HepG2 (cell line): ENCODE results near the gene MEGF11. TPM values are rescaled to one million over a fixed set of nuclear protein-coding genes. Genes with fewer than 3 reads are reported as not detected.

Experiments used
- ATAC-seq: fragments of 200-7000 bp; cut with Tn5 transposase; 3 replicates; pipeline ENCODE4 v1.9.1; 2020; ENCODE audit warnings: mild to moderate bottlenecking, moderate library complexity
- BruUV-seq: library from RNA; stranded (reverse); fragments of 400-500 nt; replicated peaks from 2 replicates; lab custom pipeline; 2021; lab: Mats Ljungman, UMichigan
- CTCF ChIA-PET: fragments of 300-600 bp; formaldehyde crosslinking; extraction: SDS; loops from one replicate; lab custom pipeline; 2021; ENCODE audit warnings: low total read pairs, inconsistent platforms, low intra/inter-chr PET ratio; lab: Yijun Ruan, JAX
- POLR2A ChIA-PET: fragments of 350-600 bp; sonication (Branson Sonifier 250); formaldehyde crosslinking; loops from one replicate; lab custom pipeline; 2020; ENCODE audit warnings: antibody characterized with exemption, inconsistent platforms; lab: Yijun Ruan, JAX
- DNase-seq: peaks from one replicate; pipeline ENCODE4 v3.0.0-alpha.2; 2015; ENCODE audit warnings: low spot score
- FAIRE-seq: peaks from 3 replicates; lab custom pipeline; 2011; peaks lifted over from hg19 to GRCh38; lab: Jason Lieb, UNC
- H2AFZ ChIP-seq: one replicate; pipeline ENCODE4 v1.6.1; 2011; ENCODE audit warnings: low read length, inconsistent platforms
- H3K27ac ChIP-seq: fragments of 300-600 bp; 3 replicates; pipeline ENCODE4 v1.8.0; 2011; ENCODE audit warnings: mixed run types, mild to moderate bottlenecking, mixed read lengths, low read length, inconsistent platforms; ENCODE audit not compliant: insufficient read depth; ENCODE audit errors: extremely low read length
- H3K27me3 ChIP-seq, 2 experiments: fragments of 200-600 bp in 1 of 2; 2 replicates in 1 of 2; 3 replicates in 1 of 2; pipeline versions ENCODE4 v1.6.0 to v1.8.0; 2011; ENCODE audit warnings: low read length in 2 of 2, mild to moderate bottlenecking in 2 of 2, moderate library complexity in 2 of 2, inconsistent platforms in 1 of 2; ENCODE audit not compliant: insufficient read depth in 2 of 2, control insufficient read depth in 1 of 2
- H3K36me3 ChIP-seq, 2 experiments: fragments of 200-600 bp in 1 of 2; replicated peaks in 1 of 2; 2 replicates in 1 of 2; 3 replicates in 1 of 2; pipeline versions ENCODE4 v1.5.1 to v1.8.0; 2011; ENCODE audit warnings: low read length in 2 of 2, inconsistent platforms in 1 of 2; ENCODE audit not compliant: insufficient read depth in 2 of 2, control insufficient read depth in 1 of 2
- H3K4me1 ChIP-seq: 2 replicates; pipeline ENCODE4 v1.5.1; 2012; ENCODE audit warnings: low read length, inconsistent platforms; ENCODE audit not compliant: insufficient read depth
- H3K4me2 ChIP-seq: 2 replicates; pipeline ENCODE4 v1.6.0; 2011; ENCODE audit warnings: low read depth, low read length, inconsistent platforms
- H3K4me3 ChIP-seq, 3 experiments: fragments of 200-600 bp in 1 of 3; sonication (generic), shearing (Covaris generic) in 1 of 3; replicated peaks in 1 of 3; 2 replicates each; pipeline ENCODE4 v1.5.1; 2011 to 2016; ENCODE audit warnings: low read length in 3 of 3, inconsistent platforms in 2 of 3, low read depth in 2 of 3, mild to moderate bottlenecking in 2 of 3, control low read depth in 1 of 3, mixed read lengths in 1 of 3; ENCODE audit not compliant: insufficient read depth in 1 of 3
- H3K79me2 ChIP-seq: one replicate; pipeline ENCODE4 v1.6.1; 2011; ENCODE audit warnings: low read length, inconsistent platforms; ENCODE audit not compliant: insufficient read depth
- H3K9ac ChIP-seq: 2 replicates; pipeline ENCODE4 v1.6.0; 2011; ENCODE audit warnings: mild to moderate bottlenecking, low read depth, low read length, inconsistent platforms; ENCODE audit not compliant: insufficient read depth
- H3K9me3 ChIP-seq: 2 replicates; pipeline ENCODE4 v1.5.1; 2012; ENCODE audit warnings: mild to moderate bottlenecking, low read length
- H4K20me1 ChIP-seq: 2 replicates; pipeline ENCODE4 v1.6.0; 2011; ENCODE audit warnings: inconsistent platforms, mild to moderate bottlenecking, low read length, moderate library complexity; ENCODE audit not compliant: insufficient read depth
- DMTF1 ChIP-seq: sonication (generic); formaldehyde crosslinking; IDR thresholded peaks from 2 replicates; pipeline ENCODE4 v1.4.0; 2020; ENCODE audit warnings: mild to moderate bottlenecking, missing genetic modification reagents
- GZF1 ChIP-seq: sonication (generic); formaldehyde crosslinking; IDR thresholded peaks from 2 replicates; pipeline ENCODE4 v1.5.1; 2020; ENCODE audit warnings: mild to moderate bottlenecking, missing genetic modification reagents
- HMGXB3 ChIP-seq: sonication (generic); formaldehyde crosslinking; IDR thresholded peaks from 2 replicates; pipeline ENCODE4 v1.4.0; 2020; ENCODE audit warnings: missing genetic modification reagents, borderline replicate concordance
- HNRNPLL ChIP-seq: fragments of 200-400 bp; formaldehyde crosslinking; IDR thresholded peaks from 2 replicates; pipeline ENCODE4 v1.6.1; 2017; ENCODE audit warnings: mild to moderate bottlenecking, low read depth, low read length; ENCODE audit not compliant: poor library complexity, severe bottlenecking
- MAX ChIP-seq: IDR thresholded peaks from 2 replicates; pipeline ENCODE4 v1.6.1; 2012; ENCODE audit warnings: inconsistent platforms
- MIER2 ChIP-seq: IDR thresholded peaks from 2 replicates; pipeline ENCODE4 v1.6.1; 2016; ENCODE audit warnings: missing biosample characterization, missing genetic modification reagents
- RARG ChIP-seq: sonication (generic); formaldehyde crosslinking; IDR thresholded peaks from 2 replicates; pipeline ENCODE4 v1.4.0; 2020; ENCODE audit warnings: low read depth, mild to moderate bottlenecking, missing genetic modification reagents
- ZKSCAN5 ChIP-seq: sonication (generic); formaldehyde crosslinking; IDR thresholded peaks from 2 replicates; pipeline ENCODE4 v1.5.1; 2020; ENCODE audit warnings: mild to moderate bottlenecking, missing genetic modification reagents
- ZMAT3 ChIP-seq: sonication (generic); formaldehyde crosslinking; conservative IDR thresholded peaks from 2 replicates; pipeline ENCODE4 v1.7.0; 2021; ENCODE audit warnings: missing genetic modification reagents
- ZNF883 ChIP-seq: sonication (generic); formaldehyde crosslinking; IDR thresholded peaks from 2 replicates; pipeline ENCODE4 v1.5.1; 2020; ENCODE audit warnings: mild to moderate bottlenecking, missing genetic modification reagents; ENCODE audit errors: not compliant biosample characterization
- WGBS: methylation state at CpG from one replicate; pipeline ENCODE4 v1.1.6; 2017; ENCODE audit warnings: low lambda C conversion rate; 5-methylcytosine and 5-hydroxymethylcytosine counted together
- in situ Hi-C: cut with HindIII; loops from 2 replicates; pipeline ENCODE4 v1.10.0; 2017; ENCODE audit warnings: low pct_unique_long_range_greater_than_20kb; ENCODE audit not compliant: extremely low pct_ligation_motif_present
- intact Hi-C: fragments of 100-400 bp; cut with micrococcal nuclease; formaldehyde crosslinking; loops from one replicate; pipeline ENCODE4 v1.10.0; 2022; ENCODE audit not compliant: unreplicated experiment
- polyA plus RNA-seq, 8 experiments: library from polyadenylated mRNA; depleted of rRNA in 3 of 8; stranded (reverse) in 7 of 8; unstranded in 1 of 8; fragments of >200 nt; fragmentation: Illumina TruSeq in 4 of 8; extraction: Trizol in 4 of 8; gene quantifications; 2 replicates each; pipeline versions ENCODE4 v1.2.1 to v1.2.3, GENCODE V29; 2011 to 2016; ENCODE audit warnings: low read depth in 4 of 8, missing spikeins in 1 of 8, mixed read lengths in 1 of 8; ENCODE audit not compliant: insufficient read depth in 1 of 8
- total RNA-seq, 5 experiments: library from RNA; depleted of rRNA; stranded (reverse); fragments of >200 nt; fragmentation: Illumina TruSeq; extraction: Trizol; gene quantifications; 2 replicates each; pipeline ENCODE4 v1.2.3, GENCODE V29; 2016; ENCODE audit warnings: low read depth in 1 of 5
- TF ChIP-seq, protein P1 (sequence below): sonication (generic); formaldehyde crosslinking; IDR thresholded peaks from 2 replicates; pipeline ENCODE4 v1.9.0; 2021; ENCODE audit warnings: missing genetic modification reagents, borderline replicate concordance
- TF ChIP-seq, protein P2 (sequence below): sonication (generic); formaldehyde crosslinking; IDR thresholded peaks from 2 replicates; pipeline ENCODE4 v1.5.0; 2020; ENCODE audit warnings: mild to moderate bottlenecking, low read depth, missing genetic modification reagents, borderline replicate concordance

The MEGF11 gene
- total and polyA plus RNA-seq, 2 of the 13 experiments (the other 11 are each of a cell fraction or from before 2014, with no cell fraction given) = not detected

DNA sequence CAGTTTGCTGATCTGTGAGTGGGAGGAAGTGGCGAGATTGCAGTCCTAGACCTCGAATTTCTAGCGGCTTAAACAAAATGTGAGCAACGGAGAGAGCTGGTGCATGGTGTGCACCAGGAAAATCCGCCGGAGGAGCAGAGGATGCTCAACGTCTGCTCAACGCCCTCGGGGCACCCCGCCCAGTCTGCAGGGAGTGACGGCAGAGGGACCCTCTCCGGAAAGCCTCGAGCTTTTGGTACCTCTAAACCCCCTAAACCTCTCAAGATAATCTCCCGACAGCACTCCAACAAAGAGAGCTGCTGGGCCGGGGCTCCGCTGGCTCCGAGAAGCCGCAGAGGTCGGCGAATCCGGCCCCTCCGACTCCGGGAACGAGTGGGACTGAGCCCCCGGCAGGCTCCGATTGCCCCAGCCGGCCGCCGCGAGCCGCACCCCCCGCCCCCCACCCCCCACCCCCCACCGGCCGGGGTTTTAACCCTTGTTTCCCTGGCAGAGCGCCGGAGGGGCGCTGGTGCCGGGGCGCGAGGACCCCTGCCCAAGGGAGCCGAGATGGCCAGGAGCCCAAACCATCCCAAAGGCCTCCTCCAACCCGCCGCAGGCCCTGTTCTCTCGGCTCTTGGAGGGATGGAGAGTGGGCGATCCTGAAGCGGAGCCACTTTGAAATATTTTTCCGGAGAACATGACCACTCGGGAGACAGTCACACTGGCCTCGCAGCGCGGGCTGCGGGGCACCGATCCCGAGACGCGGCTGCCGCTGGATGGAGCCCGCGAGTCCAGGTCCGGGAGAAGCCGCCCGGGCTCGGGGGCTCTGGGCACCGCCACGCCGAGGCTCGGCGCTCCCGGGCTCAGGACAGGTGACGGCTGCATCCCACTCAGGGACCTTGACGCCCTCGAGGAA lies 1.5 kb downstream of the MEGF11 start:
- DNase-seq = peak; percentile 7
- Histone ChIP-seq H3K27ac (no peak overlapping the region), H3K4me3 (peak overlapping the region; percentile 53 to 69 (median 54)), H2AFZ (no peak overlapping the region), H3K9ac (no peak overlapping the region), H3K36me3 (no peaks in the 10 kb centered on the region), H3K4me2 (peak overlapping the region; percentile 98), H3K79me2 (no peaks in the 10 kb centered on the region), H3K27me3 (peaks cover 25 to 87% of the 10 kb centered on the region in 2 experiments), H4K20me1 (peaks cover 7% of the 10 kb centered on the region; the same call in 1 of the 2 replicates), H3K4me1 (peaks cover 20% of the 10 kb centered on the region), H3K9me3 (no peaks in the 10 kb centered on the region)
- 11% methylated on average over 19 of the region's 72 CpGs for WGBS
- in situ Hi-C loops (loop anchor here (5.0 kb wide), 1 partner anchor 35 kb away; no protein-coding TSS in a partner anchor), intact Hi-C loops (no loop called here)
- peak; percentile 91 for ATAC-seq
- FAIRE-seq = no peak
- POLR2A ChIA-PET = no interaction called here
- BruUV-seq = no TSS peak
- CTCF ChIA-PET = no interaction called here
- TF ChIP-seq, protein P1, sequence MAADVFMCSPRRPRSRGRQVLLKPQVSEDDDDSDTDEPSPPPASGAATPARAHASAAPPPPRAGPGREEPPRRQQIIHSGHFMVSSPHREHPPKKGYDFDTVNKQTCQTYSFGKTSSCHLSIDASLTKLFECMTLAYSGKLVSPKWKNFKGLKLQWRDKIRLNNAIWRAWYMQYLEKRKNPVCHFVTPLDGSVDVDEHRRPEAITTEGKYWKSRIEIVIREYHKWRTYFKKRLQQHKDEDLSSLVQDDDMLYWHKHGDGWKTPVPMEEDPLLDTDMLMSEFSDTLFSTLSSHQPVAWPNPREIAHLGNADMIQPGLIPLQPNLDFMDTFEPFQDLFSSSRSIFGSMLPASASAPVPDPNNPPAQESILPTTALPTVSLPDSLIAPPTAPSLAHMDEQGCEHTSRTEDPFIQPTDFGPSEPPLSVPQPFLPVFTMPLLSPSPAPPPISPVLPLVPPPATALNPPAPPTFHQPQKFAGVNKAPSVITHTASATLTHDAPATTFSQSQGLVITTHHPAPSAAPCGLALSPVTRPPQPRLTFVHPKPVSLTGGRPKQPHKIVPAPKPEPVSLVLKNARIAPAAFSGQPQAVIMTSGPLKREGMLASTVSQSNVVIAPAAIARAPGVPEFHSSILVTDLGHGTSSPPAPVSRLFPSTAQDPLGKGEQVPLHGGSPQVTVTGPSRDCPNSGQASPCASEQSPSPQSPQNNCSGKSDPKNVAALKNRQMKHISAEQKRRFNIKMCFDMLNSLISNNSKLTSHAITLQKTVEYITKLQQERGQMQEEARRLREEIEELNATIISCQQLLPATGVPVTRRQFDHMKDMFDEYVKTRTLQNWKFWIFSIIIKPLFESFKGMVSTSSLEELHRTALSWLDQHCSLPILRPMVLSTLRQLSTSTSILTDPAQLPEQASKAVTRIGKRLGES (CRISPR knock-in tag) = no peak
- TF ChIP-seq MIER2 = no peak
- TF ChIP-seq DMTF1 = no peak
- TF ChIP-seq GZF1 = no peak
- TF ChIP-seq, protein P2, sequence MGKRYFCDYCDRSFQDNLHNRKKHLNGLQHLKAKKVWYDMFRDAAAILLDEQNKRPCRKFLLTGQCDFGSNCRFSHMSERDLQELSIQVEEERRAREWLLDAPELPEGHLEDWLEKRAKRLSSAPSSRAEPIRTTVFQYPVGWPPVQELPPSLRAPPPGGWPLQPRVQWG (CRISPR knock-in tag) = no peak
- no peak for TF ChIP-seq ZNF883 (CRISPR knock-in tag)
- no peak for TF ChIP-seq ZKSCAN5 (CRISPR knock-in tag)
- no peak for TF ChIP-seq RARG
- peak; percentile 44 for TF ChIP-seq HNRNPLL
- no peak for TF ChIP-seq HMGXB3 (CRISPR knock-in tag)
- no peak for TF ChIP-seq ZMAT3 (CRISPR knock-in tag)
- no peak for TF ChIP-seq MAX
